GM21576 (cell line): ENCODE results near the gene PAPOLB.

ENCODE experiments used
- ATAC-seq: cut with Tn5 transposase; IDR thresholded peaks from one replicate; pipeline ENCODE4 v1.9.1; 2021; ENCODE audit warnings: mild to moderate bottlenecking, moderate library complexity; ENCODE audit not compliant: unreplicated experiment

The PAPOLB gene

DNA sequence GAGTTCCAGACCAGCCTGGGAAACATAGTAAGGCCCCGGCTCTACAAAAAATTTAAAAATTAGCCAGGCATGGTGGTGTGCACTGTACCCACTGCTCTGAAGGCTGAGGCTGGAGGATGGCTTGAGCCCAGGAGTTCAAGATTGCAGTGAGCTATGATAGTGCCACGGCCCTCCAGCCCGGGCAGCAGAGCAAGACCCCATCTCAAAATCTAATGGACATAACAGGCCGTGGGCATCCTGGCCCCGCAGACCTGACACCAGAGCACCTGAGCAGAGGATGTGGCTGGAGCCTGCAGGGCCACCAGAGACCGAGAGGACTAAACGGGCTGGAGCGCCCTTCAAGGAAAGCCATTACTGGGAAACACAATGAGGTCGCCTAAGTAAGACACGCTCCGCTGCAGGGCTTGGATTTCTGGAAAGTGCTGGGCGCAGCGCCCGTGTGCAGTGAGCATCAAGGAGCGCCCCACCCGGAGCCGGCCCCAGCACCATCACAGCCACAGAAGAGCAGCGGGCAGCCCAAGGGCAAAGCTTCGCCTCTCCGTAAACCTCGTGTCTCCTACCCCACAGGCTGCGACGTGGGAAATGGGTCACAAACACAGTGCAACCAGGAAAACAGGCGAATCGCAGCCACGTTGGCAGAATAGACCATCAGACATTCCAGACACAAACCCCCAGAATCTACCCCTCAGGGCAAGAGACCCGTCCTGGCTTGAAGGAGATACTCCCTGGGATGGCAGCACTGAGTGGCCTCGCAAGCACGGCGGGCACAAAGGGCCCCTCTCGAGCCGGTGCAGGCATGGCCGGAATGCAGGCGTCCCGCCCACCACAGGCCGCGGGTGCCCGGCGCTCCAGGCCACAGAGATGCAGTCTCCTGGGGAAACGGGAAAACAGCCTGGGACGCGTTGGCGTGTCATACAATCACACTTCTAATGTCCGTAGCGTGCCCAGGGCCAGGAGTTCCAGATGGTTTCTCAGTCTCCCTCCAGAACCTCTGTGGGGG is 16.8 kb upstream of the PAPOLB start:
- ATAC-seq: no peak

DNA sequence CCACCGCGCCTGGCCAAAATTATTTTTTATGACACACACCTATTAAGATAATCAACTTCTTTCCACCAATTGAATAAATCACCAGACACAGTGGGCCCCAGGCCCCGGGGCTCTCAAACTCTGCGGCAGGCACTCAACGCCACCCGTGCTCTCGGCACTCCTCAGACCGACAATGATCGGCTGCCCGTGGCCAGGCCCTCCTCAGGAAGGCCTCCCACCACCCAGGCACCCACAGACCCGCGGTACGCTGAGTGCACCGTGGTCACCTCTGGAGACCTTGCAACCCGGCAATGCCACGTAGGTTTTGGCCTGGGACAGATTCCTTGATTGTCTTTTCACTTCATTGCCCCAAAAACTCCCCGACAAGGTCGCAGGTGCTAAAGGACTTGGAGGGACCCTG is 14.8 kb upstream of the PAPOLB start:
- ATAC-seq: no peak

DNA sequence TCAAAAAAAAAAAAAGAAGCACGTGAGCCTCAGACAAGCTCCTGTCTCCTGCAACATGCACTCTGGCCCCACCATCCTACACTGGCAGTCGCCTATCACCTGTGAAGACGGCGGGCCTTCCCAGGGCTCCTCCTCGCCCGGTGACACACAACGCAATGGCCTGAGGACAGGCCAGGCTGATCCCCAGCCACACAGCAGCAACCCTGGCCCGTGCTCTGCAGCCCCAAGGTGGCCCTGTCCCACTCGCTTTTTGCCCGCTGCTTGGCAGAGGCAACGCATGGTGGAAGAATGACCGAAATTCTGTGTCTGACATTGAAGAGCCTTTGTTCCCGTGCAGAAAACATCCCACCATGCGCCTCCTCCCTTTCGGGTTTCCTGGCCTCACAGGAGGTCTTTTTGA is 13.6 kb upstream of the PAPOLB start:
- ATAC-seq: no peak

DNA sequence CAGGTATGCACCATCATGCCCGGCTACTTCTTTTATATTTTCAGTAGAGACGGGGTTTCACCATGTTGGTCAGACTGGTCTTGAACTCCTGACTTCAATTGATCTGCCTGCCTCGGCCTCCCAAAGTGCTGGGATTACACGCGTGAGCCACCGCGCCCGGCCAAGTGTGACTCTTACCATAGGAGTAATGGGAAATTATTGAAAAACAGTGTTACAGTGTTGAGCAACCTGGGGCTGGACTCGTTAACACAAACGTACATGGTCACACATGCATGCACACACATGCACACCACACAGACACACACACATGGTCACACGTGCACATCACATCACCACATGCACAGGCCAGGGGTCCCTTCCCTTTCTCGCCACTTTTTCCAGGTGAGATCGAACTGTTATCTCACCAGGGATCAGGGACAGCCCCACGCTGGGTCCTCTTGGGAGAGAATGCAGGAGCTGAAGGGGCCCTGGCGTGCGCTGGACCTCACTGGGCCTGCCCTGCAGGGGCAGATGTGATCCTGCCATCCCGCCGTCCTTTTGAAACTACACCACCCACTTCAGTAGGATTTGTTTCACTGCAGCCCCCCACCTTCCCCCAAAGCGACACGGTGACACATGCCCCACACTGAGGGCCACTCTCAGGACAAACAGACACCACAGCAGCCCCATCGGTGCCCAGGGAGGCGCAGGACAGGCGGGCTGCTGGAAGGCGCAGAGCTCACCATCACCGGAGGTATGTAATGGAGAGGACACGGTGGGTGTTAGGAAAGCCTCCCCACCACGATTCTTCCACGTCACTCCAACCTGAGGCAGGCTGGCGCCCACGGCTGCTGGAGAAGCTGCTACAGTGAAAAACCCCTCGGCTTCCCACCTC is 11.5 kb upstream of the PAPOLB start:
- no peak for ATAC-seq

DNA sequence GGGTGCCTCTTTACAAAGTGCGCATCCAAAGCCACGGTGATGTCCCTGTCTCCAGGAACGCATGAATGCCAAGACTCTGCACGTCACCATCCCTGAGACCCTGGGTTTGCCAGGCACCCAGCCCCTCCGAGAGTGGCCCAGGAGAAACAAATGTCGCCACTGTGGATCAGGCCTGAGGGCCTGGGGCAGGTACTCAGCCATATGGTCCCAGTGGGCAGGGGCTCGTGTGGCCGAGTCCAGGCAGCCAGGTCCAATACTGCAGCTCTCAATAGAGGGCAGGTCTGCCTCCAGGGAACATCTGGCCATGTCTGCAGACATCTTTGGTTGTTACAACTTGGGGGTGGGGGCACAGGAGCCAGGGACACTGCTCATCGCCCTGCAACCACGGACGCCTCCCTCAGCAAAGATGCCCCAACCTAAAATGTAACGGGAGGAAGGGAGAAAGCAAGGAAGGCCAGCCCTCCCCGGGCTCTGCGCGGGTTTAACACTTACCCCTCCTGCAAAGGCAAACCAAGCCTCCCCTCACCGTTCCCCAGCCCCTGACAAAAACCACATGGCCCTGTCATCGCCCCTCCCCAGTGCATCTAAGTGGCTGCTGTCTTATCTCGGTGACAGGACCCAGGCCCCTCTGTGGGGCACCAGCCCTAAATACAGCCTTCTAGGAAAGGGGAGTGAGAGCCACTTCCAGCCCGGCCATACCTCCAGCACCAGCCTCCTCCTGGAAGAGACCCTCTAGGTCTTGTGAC is 10.3 kb upstream of the PAPOLB start:
- ATAC-seq: no peak

DNA sequence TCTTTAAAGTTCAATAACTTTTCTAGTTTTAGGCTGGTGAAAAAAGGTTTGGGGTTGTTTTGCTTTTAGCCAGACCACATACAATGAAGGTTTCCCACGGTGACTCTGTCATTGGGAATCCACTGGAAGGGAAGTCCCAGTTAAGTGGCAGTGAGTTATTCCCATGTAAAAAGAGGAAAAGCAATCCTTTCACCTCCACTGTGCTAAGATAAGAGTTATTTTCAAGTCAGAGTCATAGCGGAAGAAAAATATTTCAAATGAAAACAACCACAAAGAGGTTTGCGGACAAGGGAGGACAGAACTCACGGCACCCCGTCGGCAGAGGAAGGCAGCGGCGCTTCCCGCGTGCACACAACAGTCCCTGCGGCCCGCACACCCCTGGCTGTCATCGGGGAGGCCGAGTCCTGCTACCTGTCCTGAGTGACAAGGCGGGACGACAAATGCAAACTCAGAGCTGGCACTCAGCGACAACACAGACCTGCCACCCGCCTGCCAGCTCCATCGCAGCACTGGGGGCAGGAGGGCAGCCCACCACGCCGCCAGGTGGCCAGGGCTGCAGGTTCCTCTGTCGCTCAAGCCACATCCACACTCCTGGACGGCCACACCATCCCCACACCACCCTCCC is 9.3 kb upstream of the PAPOLB start:
- ATAC-seq: no peak

DNA sequence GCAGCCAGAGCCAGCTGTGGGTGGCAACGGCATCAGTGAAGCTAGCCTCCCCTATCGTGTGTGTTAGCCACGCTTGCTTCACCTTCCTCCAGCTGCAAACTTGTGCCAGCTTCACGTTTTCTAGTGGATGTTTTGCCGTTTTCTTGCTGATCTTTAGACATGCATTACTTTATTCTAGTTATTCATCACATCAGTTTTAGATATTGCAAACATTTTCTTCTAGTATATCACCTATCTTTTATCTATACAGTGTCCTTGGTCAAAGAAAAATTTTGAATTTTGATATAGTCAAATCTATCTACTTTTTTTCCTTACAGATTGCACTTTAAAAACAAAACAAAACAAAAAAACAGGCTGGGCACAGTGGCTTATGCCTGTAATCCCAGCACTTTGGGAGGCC is 6.7 kb upstream of the PAPOLB start:
- no peak for ATAC-seq

DNA sequence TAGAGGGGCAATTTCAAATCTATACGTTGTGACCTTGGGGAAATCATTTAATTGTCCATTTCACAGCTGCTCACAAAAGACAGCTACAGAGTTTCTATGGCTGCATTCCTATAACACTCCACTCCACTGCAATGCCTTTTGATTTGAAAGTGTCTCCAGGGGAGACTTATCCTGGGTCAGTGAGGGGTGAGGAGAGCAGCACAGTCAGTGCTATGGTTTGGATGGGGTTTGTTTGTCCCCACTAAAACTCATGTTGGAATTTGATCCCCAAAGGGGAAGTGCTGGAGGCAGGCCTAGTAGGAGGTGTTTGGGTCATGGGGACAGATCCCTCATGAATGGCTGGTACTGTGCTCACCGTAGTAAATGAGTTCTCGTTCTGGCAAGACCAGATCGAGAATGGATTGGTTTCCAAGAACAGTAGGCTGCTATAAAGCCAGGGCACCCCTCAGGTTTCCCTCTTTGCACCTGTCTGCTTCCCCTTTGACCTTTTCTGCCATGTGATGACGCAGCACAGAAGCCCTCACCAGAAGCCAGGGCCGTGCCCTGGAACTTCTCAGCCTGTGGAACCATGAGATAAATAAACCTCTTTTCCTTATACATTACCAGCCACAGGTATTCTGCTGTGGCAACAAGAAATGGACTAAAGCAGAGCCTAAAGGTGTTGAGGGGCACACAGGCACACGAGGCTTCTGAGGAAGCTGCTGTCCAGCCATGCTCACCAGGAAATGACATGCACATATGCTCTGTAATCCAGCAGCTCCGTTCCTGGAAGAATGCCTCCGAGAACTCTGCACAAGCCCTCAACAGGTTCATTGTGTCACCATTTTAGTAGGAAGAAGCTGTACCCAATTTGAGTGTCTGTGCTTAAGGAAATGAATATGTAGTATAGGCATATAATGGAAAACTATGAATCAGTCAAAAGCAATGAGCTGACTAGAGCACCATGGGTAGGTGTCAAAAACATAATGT is 5.0 kb upstream of the PAPOLB start:
- ATAC-seq: no peak

DNA sequence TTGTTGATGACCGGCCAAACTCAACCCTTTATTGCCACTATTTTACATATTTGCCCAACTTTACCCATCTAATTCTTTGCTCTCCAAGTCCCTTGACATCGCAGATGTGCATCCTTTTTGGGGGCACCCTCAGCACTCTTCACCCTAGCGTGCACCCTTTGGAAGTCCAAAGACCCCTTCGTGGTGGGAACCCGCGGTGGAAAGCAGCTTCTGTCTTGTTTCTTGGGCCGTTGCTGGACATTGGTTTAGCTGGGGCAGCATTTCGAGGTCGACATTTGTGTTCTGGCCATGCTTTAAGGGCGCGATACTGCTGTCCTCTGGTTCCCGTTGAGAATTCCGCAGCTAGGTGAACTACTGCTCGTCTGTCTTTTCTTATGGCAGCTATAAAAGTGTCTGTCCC is 326 bp upstream of the PAPOLB start:
- ATAC-seq: no peak

DNA sequence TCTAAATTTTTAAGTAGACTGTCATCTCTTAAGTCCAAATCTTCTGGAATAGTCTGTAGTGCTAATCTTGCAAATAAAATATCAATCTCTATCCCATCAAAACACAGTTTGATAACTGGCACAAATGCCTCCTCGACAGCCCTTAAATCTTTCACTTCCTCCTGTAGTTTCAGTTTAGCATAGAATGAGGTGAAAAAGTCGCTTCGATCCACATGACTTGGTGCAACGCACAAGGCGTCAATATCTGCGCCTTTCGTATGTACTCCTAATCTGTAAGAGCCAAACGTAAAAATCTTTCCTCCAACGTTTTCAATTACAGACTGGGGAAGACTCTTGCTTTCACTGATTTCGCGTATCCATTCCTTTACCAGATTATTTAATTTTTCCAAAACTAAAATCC is 603 bp downstream of the PAPOLB start:
- ATAC-seq: no peak

DNA sequence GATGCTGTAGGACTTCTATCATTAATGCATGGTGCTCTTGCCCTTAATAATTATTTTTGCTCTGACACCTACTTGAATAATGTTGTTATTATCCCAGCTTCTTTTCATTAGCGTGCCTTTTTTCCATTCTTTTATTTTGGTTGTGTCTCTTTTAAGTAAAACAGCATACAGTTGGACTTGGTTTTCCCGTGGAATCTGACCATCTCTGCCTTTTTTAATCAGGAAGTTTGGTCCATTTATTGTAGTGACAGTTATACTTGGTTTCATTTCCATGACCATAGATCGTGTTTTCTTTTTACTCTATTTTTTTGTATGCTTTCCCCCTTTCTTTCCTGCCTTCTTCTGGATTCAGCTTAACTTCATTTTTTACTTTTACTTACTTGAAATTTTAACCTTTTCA is 4.6 kb downstream of the PAPOLB start:
- ATAC-seq: no peak

DNA sequence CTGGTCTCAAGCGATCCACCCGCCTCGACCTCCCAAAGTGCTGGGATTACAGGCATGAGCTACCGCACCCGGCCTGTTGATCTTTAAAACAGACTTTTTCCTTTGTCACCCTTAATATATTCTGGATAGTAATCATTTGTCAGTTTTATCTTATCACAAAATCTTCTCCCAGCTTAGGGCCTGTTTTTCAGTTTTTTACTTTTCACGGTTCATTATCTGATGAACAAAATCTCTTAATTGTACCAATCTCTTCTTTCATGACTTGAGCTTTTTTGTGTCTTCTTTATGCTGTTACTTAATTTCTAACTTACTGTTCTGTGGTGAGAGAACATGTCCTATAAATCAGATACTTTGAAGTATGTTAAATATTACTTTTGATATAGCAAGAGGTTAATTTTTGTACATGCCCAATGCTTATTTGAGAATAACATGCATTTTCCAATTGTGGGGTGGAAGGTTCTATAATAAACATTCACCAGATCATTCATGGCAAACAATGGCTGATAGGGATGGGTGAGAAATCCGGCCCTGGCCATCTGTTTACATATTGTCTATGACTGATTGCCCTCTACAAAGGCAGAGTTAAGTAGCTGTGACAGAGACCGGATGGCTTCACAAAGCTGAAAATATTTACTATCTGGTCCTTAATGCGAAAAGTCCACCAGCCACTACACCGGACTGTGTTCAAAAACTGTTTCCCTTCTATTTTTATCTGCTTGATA is 5.3 kb downstream of the PAPOLB start:
- no peak for ATAC-seq

DNA sequence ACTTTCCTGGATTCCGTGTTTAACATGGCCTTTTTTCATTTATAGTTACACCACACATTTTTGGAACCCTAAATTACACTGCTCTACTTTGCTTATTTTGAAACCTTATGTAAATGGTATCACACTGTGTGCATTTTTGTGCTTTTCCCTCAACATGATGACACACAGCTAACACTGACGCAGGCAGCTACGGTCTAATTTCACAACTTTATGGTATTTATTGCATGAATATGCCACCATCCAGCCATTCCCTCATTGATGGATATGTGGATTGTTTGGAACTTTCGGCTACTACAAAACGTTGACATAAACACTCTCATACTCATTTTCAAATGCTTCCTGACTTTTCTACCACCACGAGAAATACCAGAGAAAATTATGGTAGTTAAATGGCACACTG is 6.9 kb downstream of the PAPOLB start:
- ATAC-seq: no peak

DNA sequence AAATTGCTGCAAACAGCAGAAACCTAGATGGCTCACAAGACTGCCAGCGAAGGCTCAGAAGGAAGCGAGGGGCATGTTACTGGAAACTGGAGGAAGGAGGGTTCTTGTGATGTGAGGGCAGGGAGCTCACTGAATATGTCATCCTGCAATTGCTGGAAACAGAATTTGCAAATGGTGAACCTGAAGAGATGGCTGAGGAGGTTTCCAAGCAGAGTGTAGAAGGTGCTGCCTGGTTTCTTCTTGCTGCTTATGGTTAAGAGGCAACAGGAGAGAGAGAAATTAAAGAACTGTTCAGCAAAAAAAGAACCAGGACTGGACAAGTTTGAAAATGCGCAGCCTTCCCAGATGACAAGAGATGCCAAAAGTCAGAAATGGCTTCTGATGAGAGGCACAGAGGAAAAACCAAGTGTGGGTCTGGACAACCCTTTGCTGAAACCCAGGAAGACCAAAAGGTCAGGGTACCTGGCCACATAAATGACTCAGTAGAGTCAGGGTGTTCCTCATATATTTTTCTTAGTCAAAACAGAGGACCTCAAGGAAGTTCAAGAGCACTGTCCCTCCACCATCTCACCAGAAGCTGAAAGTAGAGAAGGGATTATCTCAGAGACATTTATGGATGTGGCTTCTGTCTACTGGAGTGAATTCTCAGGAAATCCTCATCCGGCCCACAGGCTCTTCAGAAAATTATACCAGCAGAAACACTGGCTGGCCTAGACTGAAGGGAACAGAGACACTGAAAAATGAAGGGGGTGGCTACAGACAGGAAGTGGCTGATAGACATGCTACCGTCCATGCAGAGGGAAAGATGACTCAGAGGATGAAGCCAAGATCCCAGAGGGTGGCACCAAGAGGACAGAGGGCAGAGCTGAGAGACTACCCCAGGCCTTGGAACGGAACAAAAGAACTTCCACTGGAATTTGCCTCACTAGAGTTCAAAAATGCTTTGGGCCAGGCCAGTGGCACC is 10.1 kb downstream of the PAPOLB start:
- no peak for ATAC-seq

DNA sequence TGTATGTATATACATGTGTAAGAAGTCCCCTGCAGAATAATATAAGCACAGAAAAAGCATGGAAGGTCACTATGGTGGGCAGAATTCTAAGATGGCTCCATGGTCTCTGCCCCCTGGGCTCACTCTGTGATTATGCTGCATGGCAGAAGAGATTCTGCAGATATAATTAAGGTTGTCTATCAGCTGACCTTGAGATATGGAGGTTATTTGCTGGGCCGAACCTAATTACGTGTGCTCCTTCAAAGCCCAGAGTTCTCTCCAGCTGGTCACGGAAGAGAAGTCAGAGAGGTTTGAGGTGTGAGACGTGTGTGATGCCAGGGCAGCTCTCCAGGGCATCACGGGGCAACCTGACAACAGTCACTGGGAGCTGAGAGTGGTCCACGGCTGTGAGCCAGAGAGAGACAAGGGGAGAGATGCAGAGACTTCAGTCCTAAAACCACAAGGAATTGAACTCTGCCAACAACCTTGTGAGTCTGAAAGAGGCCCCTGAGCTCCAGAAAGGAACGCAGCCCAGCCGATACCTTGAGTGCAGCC is 11.5 kb downstream of the PAPOLB start:
- no peak for ATAC-seq

DNA sequence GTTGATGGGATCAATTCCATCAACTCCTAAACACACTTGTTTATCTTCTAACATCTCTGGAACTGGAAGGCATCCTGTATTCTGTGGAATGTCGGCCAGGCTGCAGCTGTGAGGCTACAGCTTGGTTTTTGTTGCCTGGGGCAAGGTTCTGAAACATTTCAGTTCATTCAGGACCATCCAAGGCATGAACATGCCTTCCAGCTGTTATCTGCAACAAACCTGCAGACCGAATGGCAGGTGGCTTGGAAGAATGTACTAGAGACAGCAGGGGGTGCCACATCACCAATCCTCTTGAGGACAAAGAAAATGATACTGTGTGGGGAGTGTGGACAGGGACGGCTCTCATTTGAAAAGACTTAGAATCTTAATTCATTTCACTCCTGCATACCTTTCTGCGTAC is 12.4 kb downstream of the PAPOLB start:
- ATAC-seq: no peak

DNA sequence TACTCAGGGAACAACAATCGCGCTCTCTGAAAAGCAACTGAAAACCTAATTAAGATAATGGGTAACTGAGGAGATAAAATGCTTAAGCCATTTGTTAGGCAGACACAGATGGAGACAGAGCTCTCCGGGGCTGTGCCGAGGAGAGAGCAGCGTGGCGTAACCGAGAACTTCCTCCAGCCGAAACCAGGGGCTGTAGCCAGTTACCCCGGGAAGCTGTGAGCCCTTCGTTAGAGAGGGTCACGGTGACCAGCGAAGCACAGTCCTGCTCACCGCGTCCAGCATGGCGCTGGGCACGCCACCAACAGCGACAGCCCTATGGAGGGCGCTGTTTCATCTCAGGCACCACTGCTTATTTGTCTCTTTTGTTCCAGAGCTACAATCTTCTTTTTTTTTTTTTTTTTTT is 16.1 kb downstream of the PAPOLB start:
- no peak for ATAC-seq
